HG02852 (cell line): ENCODE results near the gene ZNF862.

Source experiments
- ATAC-seq: cut with Tn5 transposase; IDR thresholded peaks from one replicate; pipeline ENCODE4 v1.9.1; 2021; ENCODE audit warnings: mild to moderate bottlenecking, moderate library complexity; ENCODE audit not compliant: unreplicated experiment

The ZNF862 gene

DNA sequence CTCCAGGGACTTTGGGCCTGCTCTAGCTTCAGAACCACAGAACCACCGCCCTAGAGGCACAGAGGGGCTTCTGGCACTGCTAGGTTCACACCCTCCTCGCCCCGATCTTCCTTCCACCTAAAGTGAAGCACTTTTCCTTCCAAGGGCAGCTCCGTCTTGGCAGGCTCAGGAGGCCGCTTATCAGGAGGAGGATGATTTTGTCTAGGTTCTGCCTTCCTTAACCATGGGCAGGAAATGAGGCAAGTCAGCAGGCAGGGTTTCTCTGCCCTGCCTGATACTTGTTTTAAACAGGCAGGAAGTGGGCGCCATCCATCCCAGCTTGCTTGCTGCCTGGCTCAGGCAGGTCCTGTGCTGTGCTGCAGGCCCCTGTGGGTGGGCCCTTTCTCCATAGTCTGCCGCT lies 27.3 kb downstream of the ZNF862 start:
- no peak for ATAC-seq

- no peak for ATAC-seq
These were observed 28.1 kb downstream of the ZNF862 start for GRCh38 chr7:149866139-149866778.

DNA sequence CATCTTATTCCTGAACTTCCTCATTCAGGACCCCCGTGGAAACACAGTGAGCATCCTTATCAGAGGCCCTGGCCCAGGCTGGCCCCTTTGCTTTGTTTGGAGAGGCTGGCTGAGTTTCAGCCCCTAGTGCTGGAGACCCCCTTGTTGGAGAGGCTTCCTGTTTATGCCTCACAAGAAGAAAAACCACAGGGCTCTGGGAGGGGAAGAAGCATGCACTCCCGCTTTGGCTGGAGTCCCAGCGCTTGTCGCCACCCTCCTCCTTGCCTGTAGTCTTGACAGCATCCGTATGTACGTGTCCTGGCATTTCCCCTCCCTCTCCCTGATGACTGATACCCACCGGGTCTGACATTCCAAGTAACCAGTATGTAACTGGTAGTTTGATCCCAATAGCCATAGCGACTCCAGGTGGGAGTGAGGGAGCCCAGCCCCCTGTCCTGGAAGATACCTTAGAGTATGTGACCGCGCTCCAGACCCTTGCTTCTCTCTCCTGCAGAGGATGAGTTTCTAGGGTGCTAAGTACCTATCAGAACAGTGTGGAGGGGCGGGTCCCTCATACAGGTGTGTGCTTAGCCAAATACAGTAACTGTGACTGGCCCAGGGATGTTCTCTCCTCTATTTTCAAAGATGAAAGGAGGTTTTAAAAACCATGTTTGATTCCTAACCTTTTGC lies 28.7 kb downstream of the ZNF862 start:
- ATAC-seq, result no peak

- ATAC-seq, result no peak
These were observed 29.8 kb downstream of the ZNF862 start for GRCh38 chr7:149867762-149868622.

DNA sequence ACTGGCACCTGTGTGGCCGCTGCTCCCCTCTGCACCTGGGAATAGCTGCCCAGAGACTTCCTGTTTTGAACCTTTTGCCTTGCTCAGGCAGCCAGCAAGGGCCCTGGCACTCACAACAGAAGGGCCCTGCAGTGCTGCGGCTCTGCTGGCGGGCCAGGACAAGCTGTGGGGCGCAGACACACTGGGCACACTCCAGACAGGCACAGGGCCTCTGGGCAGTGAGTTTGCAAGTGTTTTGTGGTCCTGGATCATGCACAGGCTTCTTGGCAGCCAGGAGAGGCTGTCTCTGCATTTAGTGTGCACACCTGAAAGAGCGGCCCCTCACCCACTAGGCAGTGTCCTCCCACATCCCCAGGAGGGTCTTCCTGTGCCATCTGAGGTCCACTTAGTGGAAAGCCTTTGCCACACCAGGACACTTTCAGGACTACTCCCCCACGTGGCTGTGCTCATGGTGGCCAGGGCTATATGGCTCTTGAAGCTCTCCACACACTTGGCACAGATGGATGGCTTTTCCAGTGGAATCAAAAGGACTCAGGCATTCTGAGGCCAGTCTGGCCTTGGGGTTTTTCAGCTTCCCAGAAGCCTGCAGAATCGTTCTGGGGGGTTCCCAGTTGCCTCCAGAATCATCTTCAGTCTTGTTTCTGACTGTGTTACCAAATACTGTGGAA lies 30.6 kb downstream of the ZNF862 start:
- ATAC-seq, result no peak

GRCh38 chr7:149869291-149869650 lies 31.1 kb downstream of the ZNF862 start:
- ATAC-seq, result no peak

DNA sequence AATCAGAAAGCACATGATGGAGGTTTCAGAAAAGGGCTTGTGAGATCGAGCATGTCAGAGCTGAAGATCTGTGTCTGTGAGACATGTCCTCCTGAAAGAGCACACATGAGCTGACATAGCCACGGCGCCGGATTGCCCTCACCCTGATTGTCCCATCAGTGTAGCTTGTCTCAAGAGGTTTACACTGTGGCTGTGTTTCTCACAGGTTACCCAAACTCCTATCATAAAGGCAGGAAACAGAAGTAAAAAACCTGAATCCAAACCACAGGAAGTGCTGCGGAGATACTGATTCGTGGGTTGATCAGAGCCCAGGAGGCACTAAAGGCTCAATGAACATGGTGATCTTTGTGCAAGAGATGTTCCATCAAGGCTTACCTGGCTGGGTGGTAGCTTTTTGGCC lies 31.7 kb downstream of the ZNF862 start:
- no peak for ATAC-seq

GRCh38 chr7:149870274-149870673 lies 32.1 kb downstream of the ZNF862 start:
- ATAC-seq, result no peak

DNA sequence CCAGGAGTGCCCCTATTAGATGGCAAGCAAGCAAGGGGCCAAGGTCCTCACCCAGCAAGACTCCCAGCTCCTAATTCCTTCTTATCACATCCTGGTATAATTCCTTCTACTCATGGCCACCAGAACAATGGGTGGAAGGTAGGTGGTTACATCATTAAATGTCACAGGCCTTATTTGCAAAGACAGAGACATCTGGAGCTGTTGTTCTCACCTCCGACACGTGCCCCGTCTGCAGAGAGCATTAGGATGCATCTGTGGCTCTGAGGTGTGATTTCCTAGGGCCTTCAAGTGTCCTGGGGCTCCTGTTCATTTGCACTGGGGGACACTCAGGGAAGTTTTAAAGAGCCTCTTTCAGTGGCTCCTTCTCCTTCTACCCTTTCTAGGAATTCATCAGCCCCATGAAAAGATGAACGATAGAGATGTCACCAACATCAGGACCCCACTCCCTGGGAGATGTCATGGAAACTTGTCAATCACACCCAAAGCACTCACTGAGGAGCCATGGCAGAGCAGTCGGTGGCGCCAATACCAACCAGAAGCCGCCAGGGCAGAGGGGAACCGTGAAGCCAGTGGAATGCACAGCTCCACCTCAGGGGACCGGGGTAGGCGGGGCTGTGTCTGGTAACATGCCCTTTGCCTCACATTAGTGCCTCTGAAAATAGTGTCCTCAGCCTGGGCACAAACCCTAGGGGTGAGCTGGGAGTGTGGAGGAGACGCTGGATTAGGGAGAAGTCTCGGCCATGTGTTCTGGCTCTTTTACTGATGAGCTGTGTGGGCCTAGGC lies 32.7 kb downstream of the ZNF862 start:
- ATAC-seq, result no peak

DNA sequence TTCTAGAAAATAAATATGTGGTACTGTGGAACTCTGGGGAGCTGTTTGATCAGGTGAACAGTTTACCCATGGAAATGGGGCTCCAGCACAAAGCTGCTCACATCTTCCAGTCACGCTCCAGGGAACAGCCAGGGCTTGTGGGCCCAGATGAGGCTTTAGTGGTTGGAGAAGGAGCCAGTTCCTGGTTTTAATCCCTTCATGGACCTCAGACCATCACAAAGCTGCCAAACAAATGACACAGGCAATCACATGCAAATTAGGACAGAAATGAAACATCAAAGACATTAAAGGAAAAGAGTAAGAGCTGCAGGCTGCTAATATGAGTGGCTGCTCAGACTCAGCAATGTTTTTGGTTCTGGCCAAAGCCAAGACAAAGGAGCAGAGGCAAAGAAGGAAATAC lies 33.4 kb downstream of the ZNF862 start:
- ATAC-seq, result no peak

DNA sequence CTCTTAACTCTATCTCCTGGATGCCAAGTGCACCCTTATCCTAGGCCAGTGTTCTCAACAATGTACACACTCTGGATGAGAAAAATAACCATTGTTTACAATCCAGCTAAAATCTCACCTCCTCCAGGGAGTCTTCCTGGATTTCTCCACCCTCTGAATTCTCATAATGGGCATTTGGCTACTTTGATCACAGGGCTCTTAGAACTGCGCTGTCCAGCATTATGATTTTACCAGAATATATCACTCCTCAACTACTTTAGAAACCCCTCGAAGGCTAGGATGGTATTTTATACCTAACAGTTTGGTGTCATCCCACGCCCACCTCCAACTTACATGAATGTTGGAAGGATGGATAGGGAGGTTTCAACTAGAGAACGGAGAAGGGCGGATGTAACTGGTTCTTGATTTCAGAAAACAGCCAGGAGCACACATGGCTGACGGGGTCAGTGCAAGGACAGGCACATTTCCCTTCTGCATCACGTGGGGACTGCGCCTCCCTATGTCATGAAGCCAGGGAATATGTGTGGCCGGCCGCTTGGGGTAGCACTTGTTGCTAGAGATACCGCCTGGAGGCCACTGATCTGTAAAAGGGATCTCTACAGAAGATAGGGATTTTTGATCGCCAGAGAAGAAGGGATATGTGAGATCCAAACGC lies 34.4 kb downstream of the ZNF862 start:
- ATAC-seq, result peak; percentile 13

- peak; percentile 92 for ATAC-seq
These were observed 35.1 kb downstream of the ZNF862 start, which contains the start of gene ATP6V0E2 for GRCh38 chr7:149873074-149873969. ATP6V0E2 (plus strand) TSS chr7:149873969; CDS start chr7:149874066, 97 bp downstream.

GRCh38 chr7:149873970-149874643 lies 35.9 kb downstream of the ZNF862 start:
- peak; percentile 33 for ATAC-seq

- ATAC-seq, result no peak
These were observed 36.5 kb downstream of the ZNF862 start for GRCh38 chr7:149874644-149875028.

- ATAC-seq, result no peak
These were observed 37.2 kb downstream of the ZNF862 start for GRCh38 chr7:149875396-149875795.

DNA sequence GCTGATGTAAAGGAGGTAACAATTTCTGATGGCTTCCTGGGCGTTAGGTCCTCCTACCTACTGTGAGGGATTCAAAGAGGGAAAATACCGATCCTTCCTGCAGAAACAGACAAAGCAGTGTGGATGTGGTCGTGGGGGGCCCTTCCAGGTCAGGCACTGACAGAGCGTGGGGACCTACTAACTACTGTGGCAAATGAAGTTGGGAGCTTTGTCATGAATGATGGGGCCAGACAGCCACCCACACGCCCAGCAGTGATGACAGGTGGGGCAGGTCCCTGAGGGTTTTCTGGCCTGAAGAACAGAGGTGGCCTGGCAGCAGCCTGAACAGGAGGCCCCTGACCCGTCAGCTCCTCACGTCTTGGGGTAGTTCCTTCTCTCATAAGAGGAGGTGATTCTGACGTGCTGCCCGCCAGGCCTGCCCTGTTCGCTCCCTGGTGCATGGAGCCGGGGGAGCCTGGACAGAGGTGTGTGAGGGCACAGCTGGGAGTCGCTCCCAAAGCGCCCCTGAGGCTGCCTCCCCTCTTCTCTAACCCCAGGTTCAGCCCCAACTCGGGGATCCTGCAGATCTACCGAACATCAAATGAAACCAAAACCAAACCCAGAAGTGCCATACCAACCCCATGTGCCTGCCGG lies 39.8 kb downstream of the ZNF862 start:
- no peak for ATAC-seq

GRCh38 chr7:149878523-149878921 lies 40.3 kb downstream of the ZNF862 start:
- ATAC-seq, result no peak

DNA sequence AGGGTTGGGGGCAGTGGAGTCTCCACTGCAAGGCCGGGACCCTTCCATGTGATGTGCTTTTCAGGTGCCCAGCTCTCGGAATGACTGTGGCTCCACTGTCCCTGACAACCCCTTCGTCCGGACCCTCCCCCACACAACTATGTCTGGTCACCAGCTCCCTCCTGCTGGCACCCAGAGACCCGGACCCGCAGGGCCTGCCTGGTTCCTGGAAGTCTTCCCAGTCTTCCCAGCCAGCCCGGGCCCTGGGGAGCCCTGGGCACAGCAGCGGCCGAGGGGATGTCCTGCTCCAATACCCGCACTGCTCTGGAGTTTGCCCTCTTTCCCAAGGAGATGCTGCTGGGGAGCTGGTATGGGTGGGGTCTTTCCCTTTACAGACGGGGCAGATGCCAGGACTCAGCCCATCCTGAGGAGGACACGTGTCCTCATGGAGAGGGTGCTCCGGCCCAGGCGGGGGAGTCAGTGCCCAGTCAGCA lies 41.1 kb downstream of the ZNF862 start:
- ATAC-seq, result no peak
